Astrocyte (in vitro differentiated cells and primary cell): ENCODE data around the gene FAM124B.

Experiments
- CTCF ChIP-seq: IDR thresholded peaks from 2 replicates; pipeline ENCODE4 v1.5.1; 2011; ENCODE audit warnings: low read depth, mild to moderate bottlenecking, inconsistent platforms, low read length, moderate library complexity; ENCODE audit not compliant: insufficient read depth
- EZH2 ChIP-seq: IDR thresholded peaks from 2 replicates; pipeline ENCODE4 v1.6.1; 2012; ENCODE audit warnings: mild to moderate bottlenecking, low read length, inconsistent platforms; ENCODE audit not compliant: insufficient read depth

- no peak for TF ChIP-seq CTCF
- TF ChIP-seq EZH2 = no peak
Measured at GRCh38 chr2:224360801-224361251, 41.1 kb downstream of the FAM124B start.
